GM21526 (cell line): ENCODE measurements around the gene BTBD9.

Experiments used
- ATAC-seq: cut with Tn5 transposase; IDR thresholded peaks from one replicate; pipeline ENCODE4 v1.9.1; 2021; ENCODE audit warnings: moderate library complexity; ENCODE audit not compliant: unreplicated experiment, low FRiP score

BTBD9 gene

DNA sequence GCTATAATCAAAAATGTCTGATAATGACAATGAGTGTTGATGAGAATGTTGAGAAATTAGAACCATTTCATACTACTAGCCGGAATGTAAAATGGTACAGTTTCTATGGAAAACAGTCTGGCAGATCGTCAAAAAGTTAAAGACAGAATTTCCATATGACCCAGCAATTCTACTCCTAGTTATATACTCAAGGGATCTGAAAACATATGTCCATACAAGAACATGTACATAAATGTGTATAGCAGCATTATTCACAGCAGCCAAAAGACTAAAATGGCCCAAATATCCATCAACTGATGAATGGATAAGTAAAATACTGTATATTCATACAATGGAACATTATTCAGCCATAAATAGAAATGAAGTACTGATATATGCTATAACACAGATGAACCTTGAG lies 236.2 kb downstream of the BTBD9 start:
- ATAC-seq, result no peak

DNA sequence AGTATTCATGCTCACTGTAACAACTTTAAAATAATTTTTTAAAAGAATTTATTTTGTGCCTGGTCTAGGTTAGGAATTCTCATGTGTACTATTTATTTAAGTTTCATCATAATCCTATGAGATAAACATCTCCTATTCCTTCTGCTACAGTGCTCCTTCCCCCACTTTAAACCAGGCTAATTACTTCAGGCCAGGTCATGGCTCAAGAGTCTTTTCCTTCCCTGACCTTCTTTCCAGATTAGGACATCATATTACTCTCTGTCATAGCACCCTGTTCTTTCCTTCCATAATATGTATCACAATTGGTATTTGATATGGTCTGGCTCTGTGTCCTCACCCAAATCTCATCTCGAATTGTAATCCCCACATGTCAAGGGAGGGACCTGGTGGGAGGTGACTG lies 239.0 kb downstream of the BTBD9 start:
- no peak for ATAC-seq

DNA sequence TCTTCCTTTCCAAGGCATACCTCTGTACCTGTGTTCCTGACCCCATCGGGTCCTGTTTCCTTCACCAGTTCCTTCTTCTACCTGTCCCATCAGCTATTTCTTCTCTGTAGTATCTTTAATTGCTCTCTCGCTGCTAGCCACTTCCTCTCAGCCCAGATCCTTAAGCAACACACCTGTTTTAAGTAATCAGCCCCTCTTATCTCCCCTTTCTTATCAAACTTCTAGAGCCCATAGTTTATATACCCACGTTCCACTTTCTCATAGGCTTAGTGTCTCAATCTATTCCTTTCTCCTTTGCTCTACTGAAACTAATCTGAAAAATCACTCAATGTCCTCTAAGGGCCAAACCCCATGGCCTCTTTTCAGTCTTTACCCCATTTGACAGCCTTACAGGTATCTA lies 239.6 kb downstream of the BTBD9 start:
- ATAC-seq, result no peak

DNA sequence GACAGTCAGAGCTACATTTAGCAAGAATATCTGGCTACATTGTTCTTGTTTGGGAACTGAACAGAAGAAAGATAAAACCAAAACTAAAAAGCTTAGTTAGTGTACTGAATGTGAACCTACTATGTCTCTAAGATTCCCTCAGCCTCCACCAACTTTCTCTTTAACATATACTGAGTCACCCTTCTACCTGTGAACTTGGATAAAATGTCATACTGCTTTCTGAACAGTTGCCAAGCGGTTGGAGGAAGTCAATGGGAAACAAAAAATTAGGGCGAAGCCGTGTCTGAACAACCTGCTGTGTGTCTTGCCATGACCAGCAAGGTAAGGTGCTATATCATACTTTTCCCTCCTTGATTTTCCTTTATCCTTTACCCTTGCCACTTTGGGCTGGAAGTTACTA lies 243.5 kb downstream of the BTBD9 start:
- no peak for ATAC-seq

DNA sequence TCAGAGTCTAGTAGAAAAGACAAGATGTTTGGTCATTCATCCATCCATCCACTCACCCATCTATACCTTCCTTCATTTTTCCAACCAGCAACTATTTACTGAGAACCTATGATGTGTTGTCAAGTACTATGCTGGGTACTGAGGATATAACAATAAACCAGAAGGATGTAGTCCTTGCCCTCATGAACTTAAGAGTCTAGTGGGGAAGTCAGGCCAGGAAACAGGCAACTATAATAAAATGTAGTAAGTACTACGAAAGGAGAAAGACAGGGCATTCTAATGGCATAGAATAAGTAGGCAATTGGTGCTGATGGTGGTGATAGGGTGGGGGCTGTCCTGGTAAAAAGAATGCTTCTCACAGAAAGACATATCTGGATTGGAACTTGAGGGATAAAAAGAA lies 245.7 kb downstream of the BTBD9 start:
- ATAC-seq, result no peak

DNA sequence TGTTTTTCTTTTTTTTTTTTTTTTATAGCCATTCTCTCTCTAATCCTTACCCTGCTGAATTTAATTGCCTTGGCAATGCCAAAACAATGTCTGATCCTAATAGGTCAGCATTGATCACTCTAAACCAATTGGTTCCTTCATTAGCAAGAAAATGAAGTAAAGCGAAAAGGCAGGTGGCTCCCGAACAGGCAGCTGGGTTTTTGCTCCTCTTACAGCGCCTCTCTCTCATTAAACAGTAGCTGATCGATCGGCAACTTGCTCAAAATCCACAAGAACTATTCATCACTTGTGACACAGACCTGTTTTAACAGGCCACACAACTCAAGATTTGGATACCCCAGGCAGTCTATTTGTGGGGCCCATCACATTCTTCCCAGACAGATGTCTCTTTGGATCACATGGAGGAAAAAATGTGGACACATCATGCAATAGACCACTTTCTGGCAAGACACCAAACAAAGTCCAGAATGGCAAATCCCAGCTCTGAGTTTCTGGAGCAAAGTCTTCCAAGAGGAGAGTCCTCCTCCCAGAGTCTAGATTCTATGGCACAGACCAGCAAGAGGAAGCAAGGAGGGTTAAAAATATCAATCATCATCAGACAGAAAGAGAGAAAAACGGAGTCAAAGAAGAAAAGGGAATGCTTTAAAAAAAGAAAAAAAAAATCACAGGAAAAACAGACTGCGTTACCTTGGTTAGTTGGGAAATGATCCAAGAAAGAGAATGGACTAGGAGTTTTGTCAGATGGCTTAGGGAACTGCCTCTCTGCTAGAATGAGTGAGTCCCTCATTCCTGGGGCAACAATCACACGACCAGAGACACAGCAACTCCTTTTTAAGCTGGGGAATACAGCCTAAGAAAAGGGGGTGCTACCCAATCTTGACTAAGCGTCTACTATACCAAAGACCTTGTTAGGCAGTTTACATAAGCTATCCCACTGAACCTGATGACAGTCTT lies 247.8 kb downstream of the BTBD9 start:
- ATAC-seq, result no peak

DNA sequence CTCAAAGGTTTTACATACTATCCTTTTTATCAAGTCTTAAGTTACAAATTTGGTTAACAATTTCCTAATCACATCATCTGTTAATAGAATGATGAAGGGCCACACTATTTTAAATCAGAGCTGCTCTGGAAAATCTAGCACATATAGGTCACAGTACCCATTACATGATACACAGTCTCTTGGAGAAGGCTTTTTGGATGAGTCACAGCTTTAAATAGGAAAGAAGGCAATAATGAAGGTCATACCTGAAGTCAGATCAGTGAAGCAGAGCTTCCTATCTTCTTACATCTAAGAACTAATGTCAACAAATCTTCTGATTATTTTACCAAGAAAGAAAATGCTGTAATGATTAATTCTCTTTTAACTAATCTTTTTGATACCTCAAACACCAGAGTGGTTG lies 248.5 kb downstream of the BTBD9 start:
- ATAC-seq, result no peak

DNA sequence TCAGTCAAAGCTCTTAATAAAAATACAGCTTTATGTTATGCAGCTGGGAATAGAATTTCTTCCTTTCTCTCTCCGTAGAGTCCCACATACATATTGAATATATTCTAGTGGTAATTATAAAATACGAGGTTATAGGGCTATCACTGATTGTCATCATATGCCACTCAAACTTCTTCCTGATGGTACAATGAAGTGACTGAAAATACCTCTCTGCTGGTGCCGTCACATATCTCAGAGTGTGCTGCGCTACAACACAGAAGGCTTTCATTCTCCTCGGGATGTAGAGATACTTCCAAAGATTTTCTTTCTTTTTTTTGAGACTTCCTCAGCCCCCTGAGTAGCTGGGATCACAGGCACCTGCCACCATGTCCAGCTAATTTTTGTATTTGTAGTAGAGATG lies 249.9 kb downstream of the BTBD9 start:
- no peak for ATAC-seq

DNA sequence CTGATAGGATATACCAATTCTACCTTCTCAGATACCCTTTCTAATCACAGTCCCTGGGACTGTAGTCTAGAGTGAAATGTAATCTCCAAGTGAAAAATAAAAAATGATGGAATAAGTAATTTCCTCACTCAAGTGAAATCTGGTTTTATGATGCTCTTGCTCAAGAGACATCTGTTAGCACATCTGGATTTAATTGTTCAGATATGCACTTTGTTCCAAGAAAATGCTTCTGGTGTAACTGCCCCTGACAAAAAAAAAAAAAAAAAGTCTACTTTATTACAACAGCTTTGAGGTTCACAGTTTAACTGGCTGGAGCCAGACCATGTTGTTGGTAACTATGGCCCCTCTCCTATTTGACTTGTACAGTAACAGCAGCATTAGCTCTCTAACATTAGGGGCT lies 251.8 kb downstream of the BTBD9 start:
- no peak for ATAC-seq

DNA sequence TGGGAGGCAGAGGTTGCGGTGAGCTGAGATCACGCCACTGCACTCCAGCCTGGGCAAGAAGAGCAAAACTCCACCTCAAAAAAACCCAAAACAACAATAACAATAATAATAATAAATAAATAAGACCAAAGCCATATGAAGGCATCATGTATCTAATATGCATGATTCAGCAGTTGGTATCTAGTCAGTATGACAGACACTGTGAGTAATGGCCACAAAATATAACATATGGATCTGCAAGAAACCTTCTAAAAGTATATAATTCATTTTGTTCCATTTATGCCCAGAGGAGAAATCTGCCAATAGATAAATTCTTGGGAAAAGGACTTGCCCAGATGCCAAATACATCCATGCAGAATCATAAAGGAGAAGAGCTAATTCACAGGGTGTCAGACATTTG lies 252.3 kb downstream of the BTBD9 start:
- no peak for ATAC-seq

DNA sequence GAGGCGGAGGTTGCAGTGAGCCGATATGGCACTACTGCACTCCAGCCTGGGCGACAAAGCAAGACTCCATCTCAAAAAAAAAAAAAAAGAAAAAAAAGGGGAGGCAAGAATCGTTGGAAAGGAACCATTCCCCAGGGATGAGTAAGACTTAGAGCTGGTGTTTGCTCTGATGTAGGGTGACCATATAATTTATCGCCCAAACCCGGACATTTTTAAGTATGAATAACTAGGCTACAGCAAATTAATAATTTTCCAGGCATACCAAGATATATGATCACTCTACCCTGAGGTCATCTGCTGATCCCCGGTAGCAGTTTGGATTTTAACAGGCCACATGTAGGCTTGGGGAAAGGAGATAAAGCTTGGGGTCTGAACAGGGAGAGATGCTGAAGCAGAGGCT lies 260.9 kb downstream of the BTBD9 start:
- ATAC-seq, result no peak

DNA sequence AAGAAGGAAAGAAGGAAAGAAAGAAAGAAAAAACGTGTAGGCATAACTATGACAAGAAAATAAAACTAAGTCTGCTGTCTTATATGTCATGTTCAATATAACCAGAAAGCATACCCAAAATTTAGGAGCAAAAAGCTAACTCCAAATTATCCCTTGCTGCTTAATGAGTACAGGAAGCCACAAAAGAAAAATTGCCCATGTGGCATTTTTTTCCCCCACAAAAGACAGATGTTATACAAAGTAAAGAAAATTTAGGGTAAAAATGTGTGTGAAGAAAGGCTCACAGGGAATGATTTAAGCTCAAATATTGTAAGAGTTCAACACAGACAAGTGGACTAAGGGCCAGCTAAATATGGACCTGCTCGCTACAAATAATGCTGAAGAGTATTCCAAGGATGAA lies 263.8 kb downstream of the BTBD9 start:
- ATAC-seq, result no peak

DNA sequence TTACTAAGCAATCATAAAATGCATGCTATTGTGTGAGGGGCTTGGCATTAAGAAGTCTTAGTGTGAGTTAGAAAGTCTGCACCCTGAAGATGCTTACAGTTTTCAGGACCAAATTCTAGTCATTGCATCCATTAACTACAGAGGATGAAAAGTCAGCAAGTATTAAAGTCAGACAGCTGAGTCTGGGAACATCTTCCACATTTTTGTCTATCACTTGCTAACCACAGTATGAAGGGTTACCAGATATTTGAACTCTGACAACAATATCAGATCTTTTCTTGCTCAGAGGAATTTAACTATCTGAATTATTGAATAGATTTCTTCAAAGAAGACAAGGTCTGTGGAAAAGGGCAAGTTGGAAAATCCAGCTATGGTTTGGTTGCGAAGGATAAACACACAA lies 264.4 kb downstream of the BTBD9 start:
- ATAC-seq, result no peak

DNA sequence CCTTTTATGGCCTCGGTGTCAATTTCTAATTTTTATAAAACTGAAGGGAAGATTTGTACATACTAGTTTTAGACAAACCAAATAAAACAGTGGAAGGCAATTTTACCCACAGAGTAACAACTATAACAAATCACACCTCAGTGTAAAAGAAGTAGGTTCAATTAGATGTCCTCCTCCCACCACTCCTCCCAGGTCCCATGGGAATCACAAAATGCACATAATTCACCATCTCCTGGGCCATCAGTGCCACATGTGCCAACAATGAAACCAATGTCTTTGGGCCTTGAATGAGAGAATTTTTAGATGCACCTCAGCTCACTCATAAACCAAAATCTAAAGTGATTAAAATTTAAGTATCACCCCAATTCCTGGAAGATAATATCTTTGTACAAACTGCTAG lies 267.8 kb downstream of the BTBD9 start:
- ATAC-seq, result no peak

DNA sequence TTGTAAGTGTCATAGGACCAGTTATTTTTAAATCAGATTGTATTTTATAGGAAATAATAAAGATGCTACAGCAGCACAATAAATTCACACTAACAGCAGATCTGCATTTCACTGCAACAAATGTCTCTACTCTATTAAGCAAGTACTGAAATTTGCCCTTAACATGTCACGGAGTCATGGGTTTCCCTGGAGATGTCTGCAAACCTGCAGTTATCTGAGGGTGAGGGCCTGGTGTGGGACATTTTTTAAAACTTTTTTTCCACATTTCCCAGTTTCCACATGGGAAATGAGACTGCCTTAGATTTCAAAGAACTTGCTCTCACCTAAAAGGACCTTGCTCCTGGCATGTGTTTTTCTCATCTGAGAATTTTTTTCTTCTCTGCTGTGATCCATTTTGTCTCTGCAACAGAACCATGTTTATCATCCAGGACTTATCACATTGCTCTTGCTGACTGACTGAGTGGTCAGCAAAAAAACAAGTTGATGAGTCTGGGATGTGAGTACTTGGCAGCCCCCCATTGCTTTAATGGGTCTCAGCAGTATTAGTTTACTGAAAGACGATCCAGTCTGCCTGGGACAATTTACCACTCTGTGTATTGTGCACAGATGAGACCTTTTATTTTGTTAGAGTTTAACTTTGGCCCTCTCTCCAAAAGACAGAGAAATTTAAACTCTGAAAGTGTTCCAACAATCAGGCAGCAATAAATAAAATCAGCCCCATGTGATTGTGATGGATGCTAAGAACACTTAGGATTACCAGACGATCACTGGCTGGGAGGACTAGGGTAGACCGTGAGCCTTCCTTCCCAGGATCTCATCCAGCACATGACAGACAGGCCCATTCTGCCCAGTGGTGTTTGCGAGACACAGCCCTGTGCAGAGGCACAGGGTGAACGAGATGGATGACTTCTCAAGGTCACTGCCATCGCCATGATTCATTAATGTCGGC lies 268.8 kb downstream of the BTBD9 start:
- ATAC-seq, result no peak

DNA sequence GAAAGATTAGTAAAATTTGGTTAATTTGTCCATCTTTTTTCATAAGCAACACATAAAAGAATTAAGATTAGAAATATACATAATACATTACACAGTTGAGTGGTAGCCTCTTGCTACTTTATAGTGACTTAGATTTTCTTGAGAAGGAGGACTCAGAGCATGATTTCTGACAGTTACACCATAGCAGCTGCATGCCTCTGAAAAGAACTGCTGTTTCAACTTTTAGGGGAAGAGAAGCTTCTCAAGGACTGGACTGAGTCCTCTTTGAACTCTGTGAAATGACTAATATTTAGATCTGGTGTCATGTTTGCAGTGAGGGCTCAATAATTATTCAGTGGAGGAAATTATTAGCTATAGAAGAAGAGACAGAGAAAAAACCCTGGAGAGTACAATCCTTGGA lies 272.5 kb downstream of the BTBD9 start:
- no peak for ATAC-seq

DNA sequence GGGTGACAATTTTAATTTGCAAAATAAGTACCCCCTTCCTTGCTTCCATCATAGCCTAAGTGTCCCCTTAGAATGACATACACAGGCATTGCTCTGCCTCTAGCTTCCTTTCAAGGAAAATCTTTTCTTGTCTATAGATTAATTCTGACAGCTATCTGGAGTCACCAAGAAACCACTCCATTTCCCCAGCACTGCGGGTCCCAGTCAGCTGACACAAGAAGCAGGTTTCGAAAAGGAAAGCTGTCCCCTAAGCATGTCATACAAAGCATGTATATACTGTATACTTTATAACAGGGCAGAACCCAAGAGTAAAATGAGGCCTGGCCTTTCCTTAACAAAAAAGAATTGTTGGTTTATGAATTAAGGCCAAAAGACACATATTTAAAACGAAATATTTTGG lies 273.5 kb downstream of the BTBD9 start:
- no peak for ATAC-seq

DNA sequence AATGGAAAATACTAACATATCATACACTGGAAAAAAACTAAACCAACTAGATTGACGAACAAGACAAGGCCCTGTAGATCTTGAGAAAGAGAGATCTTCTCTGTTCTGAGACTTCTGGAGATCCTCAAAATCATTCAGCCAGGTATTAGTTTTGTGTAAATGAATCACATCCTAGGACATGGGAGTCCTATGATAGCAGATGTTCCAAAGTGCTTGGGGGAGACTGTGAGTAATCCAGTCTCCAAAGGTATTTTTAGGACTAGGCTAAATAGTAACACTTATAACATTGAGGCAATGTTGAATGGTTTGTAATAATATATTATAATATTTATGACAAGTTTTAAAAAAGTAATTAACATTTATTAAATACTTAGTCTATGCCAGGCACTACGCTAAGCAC lies 275.0 kb downstream of the BTBD9 start:
- ATAC-seq, result no peak

DNA sequence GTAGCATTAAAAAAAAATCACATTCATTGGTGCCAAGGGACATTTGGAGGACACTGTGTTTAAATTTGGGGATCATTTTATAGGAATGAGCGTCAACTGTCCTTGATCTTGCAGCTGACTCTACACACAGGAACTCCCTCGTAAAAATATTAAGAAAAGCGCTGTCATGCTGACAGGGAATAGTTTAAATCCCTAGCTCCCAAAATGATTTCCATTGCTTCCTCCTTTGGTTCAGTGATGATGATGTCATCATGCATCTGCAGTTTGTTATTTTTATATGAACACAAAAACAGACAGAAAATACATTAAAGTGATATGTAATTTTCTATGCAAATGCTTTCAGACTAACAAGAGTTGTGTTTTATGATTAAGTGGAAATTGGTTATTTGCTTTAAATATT lies 275.6 kb downstream of the BTBD9 start:
- no peak for ATAC-seq

DNA sequence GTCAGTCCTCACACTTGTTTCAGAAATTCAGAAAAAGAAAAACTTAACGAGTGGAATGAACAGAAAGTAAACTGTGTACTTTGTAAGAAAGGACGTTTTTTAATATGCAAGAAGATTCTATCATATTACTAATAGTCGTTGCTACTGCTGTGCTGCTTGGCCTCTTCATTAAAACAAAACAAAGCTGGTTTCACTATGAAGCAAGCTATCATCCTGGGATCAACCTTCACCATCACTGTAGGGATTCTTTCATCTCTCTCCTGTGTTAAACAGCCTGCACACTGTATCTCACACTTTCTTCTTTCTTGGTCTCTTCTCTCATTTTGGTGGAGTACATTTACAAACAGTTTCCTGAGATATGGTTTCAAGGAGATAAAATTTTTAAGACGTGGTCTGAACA lies 284.2 kb downstream of the BTBD9 start:
- no peak for ATAC-seq

DNA sequence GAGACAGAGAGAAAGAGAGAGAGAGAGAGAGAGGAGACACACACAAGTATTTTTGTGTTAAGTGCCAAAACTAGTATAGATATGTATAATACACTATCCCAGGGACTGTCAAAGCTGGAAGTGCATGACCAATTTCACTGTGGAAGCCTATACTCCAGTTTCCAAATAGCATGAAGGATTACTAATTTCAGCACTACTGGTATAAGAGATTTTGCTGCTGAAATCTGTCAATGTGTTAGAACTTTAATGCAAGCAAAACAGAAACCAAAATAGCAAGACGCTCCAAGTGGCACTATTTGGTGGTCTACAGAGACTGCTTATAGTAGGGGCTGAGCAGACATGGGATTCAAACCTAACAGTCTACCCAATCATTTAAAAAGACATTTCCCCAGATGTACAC lies 284.8 kb downstream of the BTBD9 start:
- ATAC-seq, result no peak

DNA sequence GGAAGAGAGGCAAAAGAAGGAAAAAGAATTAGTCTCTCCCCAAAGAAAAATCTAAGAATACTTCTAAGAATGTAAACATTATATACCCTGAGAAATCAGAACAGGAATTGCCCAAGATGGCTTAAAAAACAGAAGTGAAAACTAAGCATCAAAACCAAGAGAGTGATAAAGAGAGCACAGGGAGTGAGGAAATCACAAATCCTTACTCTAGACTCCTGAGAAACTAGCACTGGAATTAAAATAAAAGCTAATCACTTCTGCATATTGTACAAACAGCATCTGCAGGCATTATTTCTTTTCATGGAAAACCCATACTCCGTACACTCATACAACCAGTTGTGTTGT lies 285.7 kb downstream of the BTBD9 start:
- ATAC-seq, result no peak
